GM19455 (cell line): ENCODE results near the gene TRIM67.
"Not testable (repeated sequence)": the region's sequence is repeated elsewhere in the genome, so short reads cannot be mapped to it uniquely, and the experiment has no call there.

Experiments used
- ATAC-seq: cut with Tn5 transposase; IDR thresholded peaks from one replicate; pipeline ENCODE4 v1.9.1; 2021; ENCODE audit not compliant: unreplicated experiment

TRIM67 gene

GRCh38 chr1:231201979-231202633 is 40.2 kb downstream of the TRIM67 start:
- ATAC-seq, result no peak

DNA sequence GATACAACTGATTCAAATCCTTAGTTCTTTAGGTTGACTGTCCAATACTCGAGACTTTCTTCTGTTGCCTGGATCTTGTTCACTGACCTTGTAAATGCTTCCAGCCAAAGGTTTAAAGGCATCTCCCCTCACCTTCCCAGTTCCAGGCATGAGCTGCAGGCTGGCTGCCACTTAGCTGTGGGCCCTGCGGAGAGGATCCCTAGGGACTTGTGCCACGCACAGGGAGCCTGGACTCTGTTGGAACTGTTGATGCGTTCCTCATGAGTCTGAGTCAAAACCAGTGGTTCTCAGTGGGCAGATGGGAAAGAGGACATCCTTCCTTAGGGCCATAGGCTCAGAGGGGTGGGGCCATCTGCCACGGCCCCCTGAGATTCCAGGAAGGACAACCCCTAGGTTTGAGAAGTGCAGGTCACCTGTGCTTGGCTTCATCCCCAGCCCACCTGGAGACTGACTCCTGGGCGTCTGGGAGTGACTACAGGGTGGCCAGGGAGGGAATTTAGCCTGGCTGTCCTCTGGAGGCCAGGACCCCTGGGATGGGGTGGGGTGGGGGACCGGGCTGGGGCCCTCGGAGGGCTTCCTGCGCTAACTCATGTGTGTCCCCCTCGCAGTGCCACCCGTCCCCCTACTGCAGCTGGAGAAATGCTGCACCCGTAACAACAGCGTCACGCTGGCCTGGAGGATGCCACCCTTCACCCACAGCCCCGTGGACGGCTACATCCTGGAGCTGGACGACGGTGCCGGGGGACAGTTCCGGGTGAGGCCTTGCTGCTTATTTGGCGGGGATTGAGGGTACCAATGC is 41.6 kb downstream of the TRIM67 start:
- ATAC-seq, result no peak

GRCh38 chr1:231206856-231207255 is 45.0 kb downstream of the TRIM67 start:
- ATAC-seq, result no peak

DNA sequence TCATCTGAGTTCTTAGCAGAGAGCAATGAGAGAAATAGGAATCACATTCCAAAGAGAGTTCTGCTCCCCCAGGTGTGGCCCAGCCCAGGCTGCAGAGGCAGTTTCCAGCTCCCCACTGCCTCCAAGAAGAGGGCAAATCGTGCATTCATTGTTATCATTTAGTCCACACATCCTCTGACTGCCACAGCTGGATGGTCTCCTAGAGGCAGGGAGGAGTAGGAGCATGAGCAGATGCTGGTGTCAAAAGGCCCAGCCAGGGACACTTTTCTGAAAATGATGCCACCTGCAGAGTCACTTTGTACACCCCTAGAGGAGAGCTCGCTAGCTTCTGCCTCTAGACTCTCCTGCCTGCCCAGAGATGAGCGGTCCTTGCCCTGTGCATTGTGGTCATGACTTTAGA is 45.6 kb downstream of the TRIM67 start:
- ATAC-seq, result no peak

DNA sequence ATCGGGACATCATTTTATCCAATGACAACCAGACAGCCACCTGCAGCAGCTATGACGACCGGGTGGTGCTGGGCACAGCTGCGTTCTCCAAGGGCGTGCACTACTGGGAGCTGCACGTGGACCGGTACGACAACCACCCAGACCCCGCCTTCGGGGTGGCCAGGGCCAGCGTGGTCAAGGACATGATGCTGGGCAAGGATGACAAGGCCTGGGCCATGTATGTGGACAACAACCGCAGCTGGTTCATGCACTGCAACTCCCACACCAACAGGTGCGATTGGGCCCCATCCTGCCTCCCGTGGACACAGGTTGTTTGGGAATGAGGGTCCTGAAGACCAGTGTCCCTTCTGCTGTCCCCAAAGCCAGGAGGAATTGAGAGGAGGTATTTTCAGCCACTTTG is 47.1 kb downstream of the TRIM67 start:
- no peak for ATAC-seq

- ATAC-seq, result no peak
Observed at GRCh38 chr1:231209531-231209930, 47.7 kb downstream of the TRIM67 start.

DNA sequence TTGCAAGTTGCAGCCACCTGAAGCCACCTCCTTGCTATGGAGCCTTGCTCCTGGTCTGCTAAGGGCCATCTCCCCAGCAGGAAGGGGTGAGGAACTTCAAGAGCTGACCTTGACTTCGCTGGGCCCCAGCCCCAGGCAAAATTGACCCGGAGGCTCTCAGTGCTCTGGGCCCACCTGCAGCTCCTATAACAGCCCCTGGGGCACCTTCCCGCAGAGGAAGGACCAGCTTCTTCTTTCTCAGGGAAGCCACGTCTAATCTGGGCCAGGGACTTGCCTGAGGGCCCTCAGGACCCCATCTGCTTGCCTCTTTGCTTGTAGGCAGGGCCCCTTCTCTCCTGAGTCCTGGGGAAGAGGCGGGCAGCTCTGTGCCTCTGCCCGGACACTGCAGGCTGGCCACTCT is 48.3 kb downstream of the TRIM67 start:
- ATAC-seq, result no peak

DNA sequence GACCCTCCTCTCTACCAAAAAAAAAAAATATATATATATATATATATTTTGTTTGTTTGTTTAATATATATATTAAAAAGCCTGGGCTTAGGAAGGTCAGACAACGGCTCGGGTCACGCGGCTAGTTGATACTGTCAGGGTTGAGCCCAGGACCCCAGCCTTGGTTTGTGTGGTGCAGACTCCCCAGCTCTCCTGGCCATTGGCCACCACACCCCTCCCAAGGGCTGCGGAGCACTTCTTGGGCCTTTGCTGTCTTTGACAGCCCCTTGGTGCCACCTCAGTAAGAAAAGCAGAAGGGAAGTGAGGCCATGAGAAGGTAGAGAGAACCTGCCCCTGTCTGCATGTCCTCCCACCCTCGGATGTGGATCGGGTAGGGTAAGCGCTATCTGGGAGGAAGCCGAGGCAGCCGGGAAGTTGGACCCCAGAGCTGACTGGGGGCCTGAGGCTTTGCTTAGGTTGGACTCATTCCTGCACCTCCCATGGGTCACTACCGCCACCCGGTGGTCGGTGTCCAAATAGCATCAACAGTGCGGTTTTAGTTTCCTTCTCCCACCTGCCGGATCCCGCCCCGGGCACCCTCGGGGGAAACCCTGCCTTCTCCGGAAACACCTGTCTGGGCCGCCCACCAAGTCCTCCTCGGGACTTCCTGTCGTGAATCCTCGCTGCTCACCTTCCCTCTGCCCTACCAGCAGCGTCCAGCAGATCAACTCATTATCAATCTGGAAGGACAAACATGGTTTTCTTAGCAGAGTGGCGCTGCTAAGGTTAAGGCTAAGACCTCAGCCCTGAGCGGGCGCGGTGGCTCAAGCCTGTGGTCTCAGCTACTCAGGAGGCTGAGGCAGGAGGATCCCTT is 49.4 kb downstream of the TRIM67 start:
- peak; percentile 85 for ATAC-seq

- not testable (repeated sequence) for ATAC-seq
Observed at GRCh38 chr1:231212301-231212700, 50.4 kb downstream of the TRIM67 start.

GRCh38 chr1:231213831-231214573 is 52.1 kb downstream of the TRIM67 start:
- no peak for ATAC-seq

GRCh38 chr1:231214918-231215680 is 53.2 kb downstream of the TRIM67 start:
- ATAC-seq, result peak; percentile 27

GRCh38 chr1:231215681-231216385 is 54.0 kb downstream of the TRIM67 start:
- ATAC-seq, result peak; percentile 16

DNA sequence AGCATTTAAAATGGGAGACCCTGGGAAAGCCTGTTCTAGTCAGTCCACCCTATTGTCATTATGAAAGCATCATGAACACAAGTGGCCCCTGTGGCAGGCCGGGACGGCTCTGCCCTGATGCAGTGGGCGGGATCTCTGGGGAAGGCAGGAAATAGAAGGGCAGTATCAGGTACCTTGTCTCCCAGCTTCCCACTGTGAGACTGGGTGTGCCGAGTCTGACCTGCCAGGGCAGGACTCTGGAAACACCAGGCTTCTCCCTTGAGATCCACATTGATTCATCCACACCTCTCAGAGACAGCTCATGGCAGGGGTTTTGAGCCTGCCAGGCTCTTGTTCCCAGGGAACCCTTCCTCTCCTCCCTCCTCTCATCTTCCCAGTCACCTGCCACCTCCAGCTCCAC is 54.6 kb downstream of the TRIM67 start:
- no peak for ATAC-seq

- ATAC-seq, result no peak
Observed at GRCh38 chr1:231217056-231217455, 55.2 kb downstream of the TRIM67 start.

DNA sequence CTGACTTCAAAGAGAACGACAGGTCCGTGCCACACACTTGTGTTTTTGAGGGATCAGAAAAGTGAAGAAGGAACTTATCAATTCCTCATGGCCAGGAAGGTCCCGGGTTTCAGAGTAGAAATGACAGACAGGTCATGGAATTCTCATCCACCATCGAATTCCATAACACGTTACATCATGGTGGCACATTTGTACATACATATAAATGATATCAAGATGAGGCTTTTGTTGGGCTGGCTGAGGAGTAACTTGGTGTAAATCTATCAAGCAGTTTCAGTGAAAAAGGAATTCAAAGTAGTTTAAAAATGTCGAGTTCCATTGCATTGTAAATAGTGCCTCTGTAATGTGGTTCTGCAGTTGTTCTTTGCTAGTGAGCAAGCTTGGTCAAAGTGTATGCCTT is 56.2 kb downstream of the TRIM67 start:
- ATAC-seq, result no peak

DNA sequence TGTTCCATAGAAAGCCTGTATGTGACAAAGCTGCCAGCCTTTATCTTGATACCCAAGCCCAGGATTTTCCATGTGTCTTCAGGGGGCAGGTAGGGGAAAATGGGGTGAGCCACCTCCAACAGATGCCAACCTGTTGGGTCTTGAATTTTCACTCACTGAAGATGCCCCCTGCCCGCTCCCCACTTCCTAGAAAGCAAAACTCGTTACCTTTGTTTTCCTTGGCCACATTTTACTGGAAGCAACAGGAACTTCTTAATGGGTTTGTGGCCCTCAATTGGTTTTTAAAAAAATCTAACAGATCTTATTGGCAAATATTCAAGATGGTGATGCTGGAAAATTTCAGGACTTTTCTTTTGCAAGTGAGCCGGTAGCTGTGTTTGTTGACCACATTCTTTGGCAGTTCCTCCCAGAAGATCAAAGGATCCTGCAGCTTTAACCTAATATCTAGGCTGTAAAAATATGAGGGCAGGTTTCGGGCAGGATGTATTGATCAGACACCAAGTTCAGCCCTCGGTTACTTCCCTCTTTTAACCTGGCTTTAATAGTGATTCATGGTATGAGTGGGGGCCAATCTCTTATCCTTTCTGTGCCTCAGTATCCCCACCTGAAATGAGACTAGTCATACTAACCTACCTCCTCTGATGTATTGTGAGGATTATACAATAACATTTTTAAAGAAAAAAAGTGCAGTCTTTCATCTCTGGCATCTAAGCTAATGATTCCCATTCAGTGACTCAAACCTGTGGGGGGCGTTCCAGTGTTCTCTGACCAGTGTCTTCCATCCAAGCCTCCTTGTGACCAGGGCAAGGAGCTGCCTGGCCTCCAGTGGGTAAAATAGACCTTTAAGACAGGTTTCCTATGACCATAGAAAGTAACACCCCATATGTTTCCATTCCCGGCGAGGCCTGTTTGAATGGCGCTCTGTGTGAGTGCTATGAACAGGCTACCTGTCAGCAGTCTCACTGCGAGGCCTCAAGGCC is 57.9 kb downstream of the TRIM67 start:
- no peak for ATAC-seq

- ATAC-seq, result no peak
Observed at GRCh38 chr1:231220801-231221200, 58.9 kb downstream of the TRIM67 start.

GRCh38 chr1:231226156-231226555 is 64.3 kb downstream of the TRIM67 start:
- no peak for ATAC-seq
